GM13976 (cell line): ENCODE measurements around the gene PRKACA.

Experiments used
- DNase-seq: peaks from one replicate; pipeline ENCODE4 v3.0.0; 2012; ENCODE audit warnings: low spot score
- in situ Hi-C: fragments of 300-500 bp; cut with MboI; formaldehyde crosslinking; loops from one replicate; pipeline ENCODE4 v1.12.0; 2022; ENCODE audit warnings: low sequenced_read_pairs, mixed read lengths, inconsistent platforms; ENCODE audit not compliant: unreplicated experiment
- TF ChIP-seq, protein P1 (sequence below): IDR thresholded peaks from 2 replicates; pipeline ENCODE4 v1.5.1; 2012; ENCODE audit warnings: borderline replicate concordance, mild to moderate bottlenecking; ENCODE audit not compliant: insufficient read depth; ENCODE audit errors: extremely low read depth, missing control alignments, control extremely low read depth

The PRKACA gene

DNA sequence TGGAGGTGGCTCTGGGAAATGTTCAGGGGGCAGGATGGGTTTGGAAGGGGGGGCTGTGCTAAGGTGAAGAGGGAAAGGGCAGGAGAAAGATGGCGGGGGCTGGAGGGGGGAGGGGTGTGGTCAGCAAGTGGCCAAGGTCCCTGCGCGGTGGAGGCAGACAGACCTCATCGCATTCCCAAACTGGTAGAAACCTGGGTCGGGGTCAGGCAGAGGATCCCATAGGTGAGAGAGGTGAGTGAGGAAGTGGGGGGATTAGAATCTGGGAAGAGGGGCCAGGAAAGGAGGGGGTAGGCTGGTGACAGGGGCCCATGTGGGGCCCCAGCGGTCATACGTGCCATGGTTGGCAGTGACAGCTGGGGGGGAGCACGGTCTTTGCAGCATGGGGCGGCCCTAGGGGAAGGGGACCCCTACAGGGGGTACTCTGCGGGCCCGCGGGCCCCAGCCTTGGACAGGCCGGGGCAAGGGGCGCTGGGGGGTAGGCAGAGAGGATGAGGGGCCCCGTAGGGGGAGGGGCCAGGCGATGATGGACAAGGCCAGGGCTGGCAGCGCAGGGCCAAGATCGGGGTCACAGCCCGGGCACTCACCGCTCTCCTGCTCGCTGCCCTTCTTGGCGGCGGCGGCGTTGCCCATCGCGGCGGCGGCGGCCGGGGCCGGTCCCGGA, 514 bp downstream of the PRKACA start:
- TF ChIP-seq, protein P1, sequence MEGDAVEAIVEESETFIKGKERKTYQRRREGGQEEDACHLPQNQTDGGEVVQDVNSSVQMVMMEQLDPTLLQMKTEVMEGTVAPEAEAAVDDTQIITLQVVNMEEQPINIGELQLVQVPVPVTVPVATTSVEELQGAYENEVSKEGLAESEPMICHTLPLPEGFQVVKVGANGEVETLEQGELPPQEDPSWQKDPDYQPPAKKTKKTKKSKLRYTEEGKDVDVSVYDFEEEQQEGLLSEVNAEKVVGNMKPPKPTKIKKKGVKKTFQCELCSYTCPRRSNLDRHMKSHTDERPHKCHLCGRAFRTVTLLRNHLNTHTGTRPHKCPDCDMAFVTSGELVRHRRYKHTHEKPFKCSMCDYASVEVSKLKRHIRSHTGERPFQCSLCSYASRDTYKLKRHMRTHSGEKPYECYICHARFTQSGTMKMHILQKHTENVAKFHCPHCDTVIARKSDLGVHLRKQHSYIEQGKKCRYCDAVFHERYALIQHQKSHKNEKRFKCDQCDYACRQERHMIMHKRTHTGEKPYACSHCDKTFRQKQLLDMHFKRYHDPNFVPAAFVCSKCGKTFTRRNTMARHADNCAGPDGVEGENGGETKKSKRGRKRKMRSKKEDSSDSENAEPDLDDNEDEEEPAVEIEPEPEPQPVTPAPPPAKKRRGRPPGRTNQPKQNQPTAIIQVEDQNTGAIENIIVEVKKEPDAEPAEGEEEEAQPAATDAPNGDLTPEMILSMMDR, result no peak
- no peak for DNase-seq
- in situ Hi-C loops, result no loop called here

DNA sequence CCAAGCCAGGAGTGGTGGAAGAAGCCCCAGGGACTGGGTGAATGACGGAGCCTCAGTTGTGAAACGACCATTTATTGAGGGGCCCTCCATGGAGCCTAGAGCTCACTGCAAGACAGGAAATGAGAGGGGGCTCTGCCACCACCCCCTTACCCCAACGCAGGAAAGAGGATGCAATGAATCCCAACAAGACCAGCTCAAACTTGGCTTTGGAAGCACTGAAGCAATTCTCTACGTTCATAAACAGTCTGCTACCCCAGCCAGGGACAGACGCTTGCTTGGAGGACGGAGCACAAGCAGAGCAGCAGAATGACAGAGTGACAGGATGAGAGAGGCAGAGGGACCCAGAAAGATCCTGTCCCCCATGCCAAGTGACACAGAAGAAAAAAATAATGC, 1.0 kb downstream of the PRKACA start:
- DNase-seq, result no peak
- in situ Hi-C loops, result no loop called here
- TF ChIP-seq, protein P1, result no peak

DNA sequence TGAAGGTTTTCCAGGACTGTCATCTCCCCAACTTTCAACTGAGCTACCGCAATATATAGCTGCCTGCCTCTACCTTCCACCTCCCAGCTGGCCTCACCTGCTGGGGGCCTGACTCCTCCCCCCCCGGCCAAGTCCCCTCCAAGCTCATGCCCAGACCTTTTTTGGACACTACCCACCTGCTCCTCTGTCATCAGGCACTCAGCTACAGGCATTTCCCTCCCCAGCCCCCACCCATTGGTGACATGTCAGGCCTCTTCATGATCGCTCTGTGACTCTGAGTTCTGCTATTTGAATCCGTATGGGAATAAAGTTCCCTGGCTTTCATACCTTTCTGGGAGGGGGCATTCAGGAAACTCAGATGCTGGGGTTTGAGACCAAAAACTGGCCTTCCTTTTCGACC, 1.8 kb downstream of the PRKACA start:
- in situ Hi-C loops, result no loop called here
- TF ChIP-seq, protein P1, result no peak
- DNase-seq, result no peak

DNA sequence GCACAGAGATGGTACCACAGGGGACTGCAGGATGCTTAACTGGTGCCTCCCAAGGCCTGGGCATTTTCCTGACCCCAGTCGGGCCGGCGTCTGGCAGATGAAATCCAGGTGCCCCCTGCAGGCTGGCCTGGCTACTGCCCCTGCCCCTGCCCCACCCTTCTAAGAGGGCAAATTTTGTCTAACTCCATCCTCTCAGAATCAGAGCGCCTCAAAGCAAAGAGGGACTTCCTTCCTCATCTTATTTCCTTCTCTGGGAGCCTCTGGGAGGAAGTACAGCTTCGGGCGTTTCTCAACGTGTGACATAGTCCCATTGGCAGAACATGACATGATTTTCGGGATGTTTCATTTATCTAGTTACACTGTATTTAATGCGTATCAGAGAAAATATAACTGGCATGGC, 2.7 kb downstream of the PRKACA start:
- peak; percentile 69 for DNase-seq
- in situ Hi-C loops, result no loop called here
- TF ChIP-seq, protein P1, result peak; percentile 42

DNA sequence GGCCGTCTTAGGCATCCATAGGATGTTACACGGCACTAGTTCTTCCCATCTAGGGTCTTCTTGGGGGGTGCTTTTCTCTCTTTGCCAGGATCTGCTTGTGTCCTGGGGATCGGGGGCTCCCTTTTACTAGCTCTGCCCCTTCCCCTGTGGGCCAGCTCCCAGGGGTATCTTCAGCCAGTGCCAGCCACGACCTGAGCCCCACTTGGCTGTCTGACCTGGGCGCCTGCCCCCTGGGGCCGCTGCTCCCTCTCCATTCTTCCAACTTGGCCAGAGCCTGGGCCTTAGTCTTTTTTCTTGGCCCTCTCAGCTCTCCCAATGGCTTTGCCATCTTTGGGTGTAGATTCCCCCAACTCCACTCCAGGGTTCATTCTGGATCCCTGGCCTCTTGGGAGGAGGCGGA, 3.1 kb downstream of the PRKACA start:
- in situ Hi-C loops, result no loop called here
- TF ChIP-seq, protein P1, result no peak
- DNase-seq, result no peak

DNA sequence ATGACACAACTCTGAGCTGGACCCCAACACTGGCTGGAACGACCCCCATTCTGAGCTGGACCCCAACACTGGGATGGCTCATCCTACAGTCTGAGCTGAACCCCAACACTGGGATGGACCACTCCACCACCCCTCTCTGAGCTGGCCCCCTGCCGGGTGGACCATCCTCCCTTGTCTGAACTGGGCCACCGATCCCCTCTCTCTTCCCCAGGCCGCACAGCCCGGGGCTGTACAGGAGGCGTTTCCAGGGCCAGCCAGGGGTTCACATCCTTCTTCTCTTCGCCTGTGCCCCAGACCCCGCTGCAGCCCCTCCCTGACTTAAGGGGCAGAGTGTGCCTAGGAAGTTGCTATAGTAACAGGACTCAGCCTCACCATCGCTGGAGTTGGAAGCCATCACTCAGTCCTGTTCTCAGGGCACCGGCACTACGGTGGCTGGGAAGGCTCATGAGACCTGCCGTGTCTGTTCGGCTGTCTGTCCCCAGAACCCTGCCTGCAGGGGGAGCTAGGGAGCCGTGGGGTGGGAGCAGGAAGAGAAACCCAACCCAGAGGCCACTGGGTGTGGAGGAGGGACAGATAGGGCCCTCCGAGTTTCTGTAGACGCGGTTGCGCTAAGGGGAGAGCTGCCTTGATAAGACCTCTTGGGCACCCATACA, 3.7 kb downstream of the PRKACA start:
- TF ChIP-seq, protein P1, result no peak
- no peak for DNase-seq
- in situ Hi-C loops, result no loop called here
